GM12878 (cell line): ENCODE measurements around the gene CREB5. TPM values are rescaled to one million over a fixed set of nuclear protein-coding genes. Genes with fewer than 3 reads are reported as not detected.

Source experiments
- BHLHE40 ChIP-seq, 2 experiments: fragments of 450-650 bp in 1 of 2; IDR thresholded peaks; 2 replicates each; pipeline ENCODE4 v1.6.1; 2011 to 2017; ENCODE audit warnings: low read depth in 2 of 2, borderline replicate concordance in 1 of 2, improper control_type of control experiment in 1 of 2, low read length in 1 of 2, mild to moderate bottlenecking in 1 of 2
- FOXK2 ChIP-seq: fragments of 450-650 bp; IDR thresholded peaks from 2 replicates; pipeline ENCODE4 v1.6.1; 2017; ENCODE audit warnings: mild to moderate bottlenecking, moderate library complexity
- KLF5 ChIP-seq: fragments of 450-650 bp; IDR thresholded peaks from 2 replicates; pipeline ENCODE4 v1.6.1; 2014; ENCODE audit warnings: mild to moderate bottlenecking; ENCODE audit not compliant: partially characterized antibody
- MEF2B ChIP-seq: fragments of 450-650 bp; IDR thresholded peaks from 2 replicates; pipeline ENCODE4 v1.6.1; 2018; ENCODE audit warnings: mild to moderate bottlenecking, moderate library complexity; ENCODE audit not compliant: partially characterized antibody, poor library complexity, severe bottlenecking
- MLLT1 ChIP-seq: fragments of 450-650 bp; IDR thresholded peaks from 2 replicates; pipeline ENCODE4 v1.6.1; 2016; ENCODE audit warnings: mild to moderate bottlenecking
- NFIC ChIP-seq: IDR thresholded peaks from 2 replicates; pipeline ENCODE4 v1.6.1; 2012; ENCODE audit warnings: low read depth, mild to moderate bottlenecking, inconsistent platforms, low read length, moderate library complexity
- NKRF ChIP-seq: fragments of 450-650 bp; conservative IDR thresholded peaks from 2 replicates; pipeline ENCODE4 v1.6.1; 2017; ENCODE audit warnings: mild to moderate bottlenecking, moderate library complexity
- POLR2AphosphoS5 ChIP-seq: IDR thresholded peaks from 2 replicates; pipeline ENCODE4 v1.6.1; 2011; ENCODE audit warnings: mild to moderate bottlenecking, low read length, inconsistent platforms
- SP1 ChIP-seq: IDR thresholded peaks from one replicate; pipeline ENCODE4 v1.6.1; 2011; ENCODE audit warnings: low read depth, low read length
- TCF12 ChIP-seq: IDR thresholded peaks from 2 replicates; pipeline ENCODE4 v1.6.1; 2011; ENCODE audit warnings: low read depth, mild to moderate bottlenecking, low read length
- ZNF592 ChIP-seq: fragments of 450-650 bp; IDR thresholded peaks from 2 replicates; pipeline ENCODE4 v1.6.1; 2017; ENCODE audit warnings: mild to moderate bottlenecking, moderate library complexity
- polyA plus RNA-seq, 11 experiments: library from polyadenylated mRNA; depleted of rRNA in 4 of 11; unstranded in 6 of 11; stranded (reverse) in 5 of 11; fragments of >200 nt; fragmentation: Nextera tagmentation in 4 of 11; fragmentation: Illumina TruSeq in 1 of 11; extraction: Ambion mirVana in 4 of 11; extraction: Trizol in 1 of 11; gene quantifications; 1 replicate in 1 of 11; 2 replicates in 10 of 11; pipeline versions ENCODE4 v1.2.1 to v1.2.3, GENCODE V29; 2011 to 2016; ENCODE audit warnings: inconsistent platforms in 2 of 11, missing spikeins in 2 of 11, low read depth in 1 of 11
- total RNA-seq, 4 experiments: library from RNA; depleted of rRNA in 3 of 4; stranded (reverse); fragments of >200 nt in 3 of 4; fragmentation: Illumina TruSeq in 1 of 4; extraction: Trizol in 1 of 4; gene quantifications; 2 replicates each; pipeline versions ENCODE4 v1.2.1 to v1.2.3, GENCODE V29; 2013 to 2021

Gene CREB5
- total and polyA plus RNA-seq, 10 of the 15 experiments (the other 5 are each of a cell fraction or from before 2014, with no cell fraction given), result 12.9 to 74.1 (median 53.0) TPM

- TF ChIP-seq NKRF (no peak), NFIC (no peak), FOXK2 (no peak), BHLHE40 (IDR thresholded peaks at IDR 0.05; ENCODE audit: borderline replicate concordance in 1 of 2, low read depth in 2 of 2, low read length in 1 of 2) (no peak), MLLT1 (no peak), ZNF592 (no peak), MEF2B (no peak), TCF12 (no peak), SP1 (no peak), KLF5 (no peak), POLR2AphosphoS5 (no peak)
- TF ChIP-seq, all 136 proteins: peak for 0
Measured at GRCh38 chr7:28747854-28748253, 335.5 kb downstream of the CREB5 start (continued).
